GM06990 (cell line): ENCODE measurements around the gene ALS2CL.
A peak's percentile ranks its signal among the peaks of the same experiment; 100 is the strongest.

Source experiments
- DNase-seq: peaks from one replicate; pipeline ENCODE4 v3.0.0-alpha.2; 2011; ENCODE audit not compliant: insufficient read length; ENCODE audit errors: extremely low read depth
- H3K27me3 ChIP-seq: replicated peaks from 2 replicates; pipeline ENCODE4 v1.6.0; 2011; ENCODE audit warnings: low read length; ENCODE audit not compliant: control insufficient read depth, insufficient read depth
- H3K36me3 ChIP-seq: 2 replicates; pipeline ENCODE4 v1.5.1; 2011; ENCODE audit warnings: low read length; ENCODE audit not compliant: control insufficient read depth, insufficient read depth
- H3K4me3 ChIP-seq: replicated peaks from 2 replicates; pipeline ENCODE4 v1.5.1; 2011; ENCODE audit warnings: low read depth, mild to moderate bottlenecking, control low read depth, low read length
- CTCF ChIP-seq: IDR thresholded peaks from 2 replicates; pipeline ENCODE4 v1.5.1; 2011; ENCODE audit warnings: low read length, control low read depth, mild to moderate bottlenecking, inconsistent platforms; ENCODE audit not compliant: insufficient read depth, poor library complexity, severe bottlenecking

The ALS2CL gene

DNA sequence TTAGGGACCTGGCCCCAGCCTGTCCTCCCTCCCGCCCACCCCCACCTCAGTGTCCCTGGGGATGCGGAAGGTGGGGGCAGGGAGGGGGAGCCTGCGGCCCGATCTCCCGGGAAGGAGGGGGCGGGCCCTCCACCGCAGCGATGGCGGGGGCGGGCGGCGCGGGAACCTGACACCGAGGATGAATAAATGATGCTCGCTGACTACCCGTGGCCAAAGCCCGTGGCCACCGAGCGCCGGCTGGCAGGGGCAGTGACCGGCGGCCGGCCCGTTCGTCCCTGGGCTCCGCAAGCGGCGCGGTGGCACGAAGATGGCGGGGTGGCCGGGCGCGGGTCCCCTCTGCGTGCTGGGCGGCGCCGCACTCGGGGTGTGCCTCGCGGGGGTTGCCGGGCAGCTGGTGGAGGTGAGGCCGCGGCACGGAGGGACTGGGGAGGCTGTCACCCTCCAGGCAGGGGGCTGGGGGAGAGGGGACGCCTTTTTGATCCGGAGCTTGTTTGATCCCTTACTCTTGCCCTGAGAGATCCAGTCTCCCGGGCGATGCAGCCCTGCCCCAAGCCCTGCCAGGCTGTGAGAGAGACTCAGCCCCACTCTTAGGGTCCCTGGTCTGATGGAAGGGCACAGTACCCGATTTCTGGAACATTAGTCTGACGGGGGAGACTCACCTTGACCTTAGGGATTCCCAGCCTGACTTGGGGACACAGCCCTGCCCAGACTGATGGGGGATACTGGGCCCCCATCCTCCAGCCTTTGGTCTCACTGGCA, 7.9 kb upstream of the ALS2CL start, which contains the start of gene TMIE:
Gene TMIE (plus strand): TSS at position 212 of the 759 bp plus-strand sequence. CDS start 96 bp downstream, at position 308.
- H3K27me3 ChIP-seq, result no peaks in the 10 kb centered on the region
- H3K36me3 ChIP-seq, result no peaks in the 10 kb centered on the region
- DNase-seq, result no peak
- no peak for TF ChIP-seq CTCF
- H3K4me3 ChIP-seq, result no peak within 1 kb of the TSS

GRCh38 chr3:46700772-46701171, 7.3 kb upstream of the ALS2CL start:
- H3K36me3 ChIP-seq, result no peaks in the 10 kb centered on the region
- H3K27me3 ChIP-seq, result no peaks in the 10 kb centered on the region
- no peak overlapping the region for H3K4me3 ChIP-seq
- no peak for TF ChIP-seq CTCF
- DNase-seq, result no peak

- H3K36me3 ChIP-seq, result no peaks in the 10 kb centered on the region
- no peak for DNase-seq
- H3K27me3 ChIP-seq, result no peaks in the 10 kb centered on the region
- no peak overlapping the region for H3K4me3 ChIP-seq
- TF ChIP-seq CTCF, result no peak
Observed at GRCh38 chr3:46699676-46700523, 6.4 kb upstream of the ALS2CL start.

DNA sequence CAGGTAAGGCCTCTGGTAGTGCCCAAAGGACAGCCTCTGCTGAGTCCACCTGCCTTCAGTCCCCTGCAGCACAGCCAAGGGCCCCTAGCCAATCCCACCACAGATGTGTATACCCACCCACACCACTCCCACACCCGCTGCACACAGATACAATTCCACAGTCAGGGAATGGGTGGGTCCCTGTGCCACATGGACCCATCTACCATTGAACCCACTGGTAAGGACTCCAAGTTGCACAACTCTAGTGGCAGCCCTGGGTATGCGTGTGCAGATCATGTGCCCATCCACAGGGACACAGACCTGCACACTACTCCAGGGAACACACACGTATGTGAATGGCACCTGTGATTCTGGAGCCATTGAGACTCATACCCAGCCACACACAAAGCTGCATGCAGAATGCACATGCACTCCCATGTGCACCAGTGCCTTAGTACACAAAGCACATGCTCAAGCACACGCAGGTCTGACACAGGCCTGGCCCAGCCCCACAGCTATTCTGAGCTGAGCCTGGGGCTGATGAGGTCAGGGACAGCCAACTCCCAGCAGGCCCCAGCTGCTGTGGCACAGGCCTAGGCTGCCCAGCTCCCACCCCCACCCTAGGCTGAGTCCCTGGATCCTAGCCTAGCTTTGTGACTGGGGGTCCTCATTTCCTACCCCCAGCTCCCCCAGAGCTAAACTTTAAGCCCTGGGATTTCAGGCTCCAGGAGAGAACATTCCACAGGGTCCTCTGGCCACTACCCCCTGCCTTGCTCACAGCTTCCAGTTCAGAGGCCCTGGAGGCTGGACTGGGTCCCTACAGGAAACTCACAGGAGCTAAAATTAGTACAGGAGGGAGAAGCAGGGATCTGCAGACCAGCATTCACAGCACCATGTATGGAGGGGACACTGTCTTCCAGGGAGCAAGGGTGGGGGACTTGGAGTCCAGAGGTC, 2.7 kb upstream of the ALS2CL start:
- no peak overlapping the region for H3K4me3 ChIP-seq
- 0 out of 2 replicates have a peak, but pooled peaks cover 1% of the 10 kb centered on the region for H3K27me3 ChIP-seq
- H3K36me3 ChIP-seq, result no peaks in the 10 kb centered on the region
- no peak for TF ChIP-seq CTCF
- no peak for DNase-seq

DNA sequence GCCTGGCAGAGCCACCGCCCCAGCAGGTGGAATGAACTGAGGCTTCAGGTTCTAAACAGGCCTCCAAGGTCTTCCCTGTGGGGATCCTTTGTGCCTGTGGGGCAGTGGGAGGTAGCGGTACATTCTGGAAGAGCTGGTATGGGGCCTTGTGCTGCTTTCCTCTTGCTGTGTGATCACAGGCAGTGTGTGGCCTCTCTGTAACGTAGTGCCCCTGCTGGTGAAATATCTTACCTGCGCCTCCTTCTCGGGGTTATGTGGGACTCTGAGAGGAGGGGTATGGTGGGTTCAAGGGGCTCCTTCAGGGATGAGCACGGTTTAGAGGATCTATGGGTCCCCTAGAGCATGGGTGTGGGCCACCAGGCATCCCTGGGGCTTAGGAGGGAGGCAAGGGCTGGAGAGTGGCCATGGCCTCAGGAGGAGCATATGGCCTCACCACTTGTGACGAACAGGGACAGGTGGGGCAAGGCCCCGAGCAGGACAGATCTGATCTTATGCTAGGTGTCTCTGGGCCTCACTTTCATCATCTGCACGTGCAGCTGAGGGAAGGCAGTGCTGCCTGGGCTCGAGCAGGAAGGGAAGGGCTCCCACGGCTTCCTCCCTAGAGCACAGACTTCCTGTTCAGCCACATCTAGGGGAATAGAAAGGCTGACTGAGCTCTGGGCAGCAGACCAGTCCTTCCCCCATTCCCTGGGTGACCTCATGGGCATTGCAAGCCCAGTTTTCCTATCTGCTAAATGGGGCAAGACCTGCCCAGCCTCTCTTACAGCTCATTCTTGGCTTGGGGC, 1.9 kb upstream of the ALS2CL start:
- DNase-seq, result peak; percentile 25
- no peak overlapping the region for H3K4me3 ChIP-seq
- TF ChIP-seq CTCF, result peak; percentile 47

More for the DNA sequence above, 1.9 kb upstream of the ALS2CL start:
- H3K36me3 ChIP-seq, result no peaks in the 10 kb centered on the region
- 0 out of 2 replicates have a peak, but pooled peaks cover 2% of the 10 kb centered on the region for H3K27me3 ChIP-seq
